ENCODE data around the gene OPA3.

The OPA3 gene

DNA sequence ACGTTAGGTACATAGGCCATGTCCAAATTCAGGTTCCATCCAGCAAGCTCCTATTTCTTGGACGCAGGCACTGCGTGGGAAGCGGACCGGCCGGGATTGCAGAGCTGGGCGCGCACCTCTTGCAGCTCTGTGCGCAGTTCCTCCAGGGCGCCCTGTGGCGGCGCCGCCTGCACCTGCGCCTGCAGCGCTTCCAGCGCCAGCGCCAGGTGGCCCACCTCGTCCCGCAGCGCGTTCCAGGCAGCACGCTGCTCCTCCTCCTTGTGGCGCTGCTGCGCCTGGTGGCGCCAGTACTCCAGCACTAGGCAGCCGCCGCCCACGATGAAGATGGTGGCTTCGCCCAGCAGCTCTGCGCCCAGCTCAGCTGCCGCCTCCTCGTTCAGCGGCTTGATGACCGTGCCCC lies 31.1 kb downstream of the OPA3 start:
- Histone ChIP-seq H3K4me3 (IDR thresholded peaks at IDR 0.05; ENCODE audit: insufficient read depth, low read depth, low read length) (no peak overlapping the region), H3K79me2 (ENCODE audit: insufficient read depth, low read depth) (0 out of 2 replicates have a peak, but pooled peaks cover 1% of the 10 kb centered on the region), H3K9ac (no peak overlapping the region)

GRCh38 chr19:45547965-45548609 lies 36.5 kb downstream of the OPA3 start:
- no peak for TF ChIP-seq CTCF (conservative IDR thresholded peaks at IDR 0.05; ENCODE audit: low read depth, low read length)
- no peak overlapping the region for H3K9ac ChIP-seq

More for the DNA sequence above, 31.1 kb downstream of the OPA3 start:
- no peaks in the 10 kb centered on the region for H4K20me1 ChIP-seq (ENCODE audit: insufficient read depth)
- H3K4me2 ChIP-seq: no peak overlapping the region
- no peaks in the 10 kb centered on the region for H3K4me1 ChIP-seq (ENCODE audit: low read depth, poor library complexity, severe bottlenecking)
- no peaks in the 10 kb centered on the region for H3K36me3 ChIP-seq (ENCODE audit: insufficient read depth)
- H2AFZ ChIP-seq (ENCODE audit: low read depth): no peak overlapping the region
- H3K27ac ChIP-seq: no peak overlapping the region
- TF ChIP-seq CTCF (conservative IDR thresholded peaks at IDR 0.05; ENCODE audit: low read depth, low read length): no peak
- H3K27me3 ChIP-seq (ENCODE audit: insufficient read depth, low read depth): no peaks in the 10 kb centered on the region

DNA sequence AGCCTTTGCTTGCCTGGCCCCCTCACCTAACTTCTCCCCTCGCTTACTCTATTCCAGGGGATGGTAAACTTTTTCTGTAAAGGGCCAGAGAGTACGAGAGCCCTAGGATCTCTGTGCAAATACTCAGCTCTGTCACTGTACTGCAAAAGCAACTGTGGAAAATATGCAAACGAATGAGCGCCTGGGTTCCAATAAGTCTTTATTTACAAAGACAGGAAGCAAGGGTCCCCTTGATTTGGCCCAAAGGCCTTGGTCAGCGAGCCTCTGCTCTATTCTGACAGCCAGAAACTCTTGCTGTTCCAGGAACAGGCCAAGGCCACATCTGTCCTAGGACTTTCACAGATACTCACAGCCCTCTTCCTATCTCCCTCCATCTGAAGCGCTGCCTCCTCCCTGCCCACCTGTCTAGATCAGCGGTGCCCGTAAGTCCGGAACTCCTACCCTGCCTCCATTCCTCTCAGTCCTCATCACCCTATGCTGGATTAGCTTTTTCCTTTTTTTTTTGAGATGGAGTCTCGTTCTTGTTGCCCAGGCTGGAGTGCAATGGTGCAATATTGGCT lies 37.3 kb downstream of the OPA3 start:
- H3K9ac ChIP-seq: no peak overlapping the region
- no peak for TF ChIP-seq CTCF (conservative IDR thresholded peaks at IDR 0.05; ENCODE audit: low read depth, low read length)
- H3K36me3 ChIP-seq (ENCODE audit: insufficient read depth): no peaks in the 10 kb centered on the region
- H3K27ac ChIP-seq: no peak overlapping the region
- no peak overlapping the region for H3K4me3 ChIP-seq (IDR thresholded peaks at IDR 0.05; ENCODE audit: insufficient read depth, low read depth, low read length)
- H3K4me1 ChIP-seq (ENCODE audit: low read depth, poor library complexity, severe bottlenecking): no peaks in the 10 kb centered on the region
- H3K4me2 ChIP-seq: no peak overlapping the region
- H4K20me1 ChIP-seq (ENCODE audit: insufficient read depth): no peaks in the 10 kb centered on the region
- no peaks in the 10 kb centered on the region for H3K79me2 ChIP-seq (ENCODE audit: insufficient read depth, low read depth)
- H3K27me3 ChIP-seq (ENCODE audit: insufficient read depth, low read depth): no peaks in the 10 kb centered on the region
- H2AFZ ChIP-seq (ENCODE audit: low read depth): no peak overlapping the region

More at GRCh38 chr19:45547965-45548609, 36.5 kb downstream of the OPA3 start:
- Histone ChIP-seq H3K36me3 (ENCODE audit: insufficient read depth) (no peaks in the 10 kb centered on the region), H2AFZ (ENCODE audit: low read depth) (no peak overlapping the region), H3K4me2 (no peak overlapping the region), H3K4me1 (ENCODE audit: low read depth, poor library complexity, severe bottlenecking) (no peaks in the 10 kb centered on the region), H4K20me1 (ENCODE audit: insufficient read depth) (no peaks in the 10 kb centered on the region), H3K27ac (no peak overlapping the region), H3K4me3 (IDR thresholded peaks at IDR 0.05; ENCODE audit: insufficient read depth, low read depth, low read length) (no peak overlapping the region), H3K79me2 (ENCODE audit: insufficient read depth, low read depth) (no peaks in the 10 kb centered on the region), H3K27me3 (ENCODE audit: insufficient read depth, low read depth) (no peaks in the 10 kb centered on the region)

- H3K36me3 ChIP-seq (ENCODE audit: insufficient read depth): no peaks in the 10 kb centered on the region
- H2AFZ ChIP-seq (ENCODE audit: low read depth): no peak overlapping the region
- no peaks in the 10 kb centered on the region for H3K27me3 ChIP-seq (ENCODE audit: insufficient read depth, low read depth)
- no peaks in the 10 kb centered on the region for H3K4me1 ChIP-seq (ENCODE audit: low read depth, poor library complexity, severe bottlenecking)
- H3K4me2 ChIP-seq: no peak overlapping the region
- no peak overlapping the region for H3K27ac ChIP-seq
- no peak for TF ChIP-seq CTCF (conservative IDR thresholded peaks at IDR 0.05; ENCODE audit: low read depth, low read length)
- no peaks in the 10 kb centered on the region for H3K79me2 ChIP-seq (ENCODE audit: insufficient read depth, low read depth)
- H4K20me1 ChIP-seq (ENCODE audit: insufficient read depth): no peaks in the 10 kb centered on the region
- H3K9ac ChIP-seq: no peak overlapping the region
- no peak overlapping the region for H3K4me3 ChIP-seq (IDR thresholded peaks at IDR 0.05; ENCODE audit: insufficient read depth, low read depth, low read length)
Observed at GRCh38 chr19:45542234-45542668, 42.4 kb downstream of the OPA3 start.
